ENCODE data around the gene IL15RA.

IL15RA gene

GRCh38 chr10:6002809-6003510, 25.6 kb upstream of the IL15RA start:
- Histone ChIP-seq H3K4me2 (ENCODE audit: low read length) (no peak overlapping the region), H3K9me2 (replicated peaks; ENCODE audit: control insufficient read depth, low read length) (no peaks in the 10 kb centered on the region), H4K20me1 (ENCODE audit: control insufficient read depth, insufficient read depth, low read depth, low read length) (no peaks in the 10 kb centered on the region), H3K36me3 (ENCODE audit: control insufficient read depth, low read length) (no peaks in the 10 kb centered on the region), H3K4me3 (ENCODE audit: low read length) (no peak overlapping the region), H3K27me3 (ENCODE audit: control insufficient read depth, low read length) (peaks cover 27% of the 10 kb centered on the region), H3F3A (ENCODE audit: control insufficient read depth, insufficient read depth) (no peaks in the 10 kb centered on the region), H3K27ac (ENCODE audit: low read depth, low read length) (no peak overlapping the region), H3K79me2 (ENCODE audit: control insufficient read depth, low read length) (no peaks in the 10 kb centered on the region), H3K9me3 (ENCODE audit: control insufficient read depth, insufficient read depth, low read length) (no peaks in the 10 kb centered on the region), H3K4me1 (ENCODE audit: control insufficient read depth, low read length) (no peaks in the 10 kb centered on the region)
- TF ChIP-seq EZH2phosphoT487 (IDR thresholded peaks at IDR 0.05; ENCODE audit: borderline replicate concordance, low read length): no peak
- TF ChIP-seq, protein P1, sequence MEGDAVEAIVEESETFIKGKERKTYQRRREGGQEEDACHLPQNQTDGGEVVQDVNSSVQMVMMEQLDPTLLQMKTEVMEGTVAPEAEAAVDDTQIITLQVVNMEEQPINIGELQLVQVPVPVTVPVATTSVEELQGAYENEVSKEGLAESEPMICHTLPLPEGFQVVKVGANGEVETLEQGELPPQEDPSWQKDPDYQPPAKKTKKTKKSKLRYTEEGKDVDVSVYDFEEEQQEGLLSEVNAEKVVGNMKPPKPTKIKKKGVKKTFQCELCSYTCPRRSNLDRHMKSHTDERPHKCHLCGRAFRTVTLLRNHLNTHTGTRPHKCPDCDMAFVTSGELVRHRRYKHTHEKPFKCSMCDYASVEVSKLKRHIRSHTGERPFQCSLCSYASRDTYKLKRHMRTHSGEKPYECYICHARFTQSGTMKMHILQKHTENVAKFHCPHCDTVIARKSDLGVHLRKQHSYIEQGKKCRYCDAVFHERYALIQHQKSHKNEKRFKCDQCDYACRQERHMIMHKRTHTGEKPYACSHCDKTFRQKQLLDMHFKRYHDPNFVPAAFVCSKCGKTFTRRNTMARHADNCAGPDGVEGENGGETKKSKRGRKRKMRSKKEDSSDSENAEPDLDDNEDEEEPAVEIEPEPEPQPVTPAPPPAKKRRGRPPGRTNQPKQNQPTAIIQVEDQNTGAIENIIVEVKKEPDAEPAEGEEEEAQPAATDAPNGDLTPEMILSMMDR (IDR thresholded peaks at IDR 0.05; ENCODE audit: low read depth, low read length, poor library complexity, severe bottlenecking): no peak

DNA sequence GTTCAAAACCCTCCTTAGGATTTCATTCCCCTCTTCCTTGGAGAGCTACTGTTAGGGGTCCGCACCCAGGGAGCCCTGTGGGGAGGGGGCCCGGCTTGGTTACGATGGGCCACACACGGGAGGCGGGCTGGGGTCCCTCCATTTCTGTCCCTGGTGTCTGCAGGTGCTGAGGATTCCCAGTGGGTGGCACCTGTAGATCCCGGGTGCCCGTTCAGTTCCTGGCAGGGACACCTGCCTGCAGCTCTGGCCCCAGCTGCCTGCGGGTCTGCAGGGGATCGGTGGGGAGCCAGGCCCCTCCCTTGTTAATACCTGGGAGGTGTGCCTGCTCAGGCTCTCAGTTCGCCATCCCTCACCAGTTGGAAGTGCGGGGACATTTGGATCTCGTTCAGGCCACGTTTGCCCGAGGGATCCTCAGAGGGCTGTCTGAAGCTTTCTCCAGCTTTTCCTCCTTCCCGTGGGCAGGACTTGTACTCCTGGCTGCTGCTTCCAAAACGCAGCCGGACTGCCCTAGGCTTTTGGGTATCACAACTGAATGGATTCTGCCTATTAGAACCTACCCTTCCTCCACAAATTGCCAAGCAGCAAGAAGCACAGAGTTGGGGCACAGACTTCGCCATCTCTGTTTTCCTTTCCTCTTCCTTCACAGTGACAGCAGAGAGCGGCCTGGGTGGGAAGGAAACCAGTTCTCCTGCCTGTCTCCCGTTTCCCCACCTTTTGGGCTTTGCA, 22.3 kb upstream of the IL15RA start:
- Histone ChIP-seq H3K9me2 (replicated peaks; ENCODE audit: control insufficient read depth, low read length) (no peaks in the 10 kb centered on the region), H3F3A (ENCODE audit: control insufficient read depth, insufficient read depth) (no peaks in the 10 kb centered on the region), H4K20me1 (ENCODE audit: control insufficient read depth, insufficient read depth, low read depth, low read length) (no peaks in the 10 kb centered on the region), H3K27me3 (ENCODE audit: control insufficient read depth, low read length) (peaks cover 28% of the 10 kb centered on the region), H3K4me1 (ENCODE audit: control insufficient read depth, low read length) (no peaks in the 10 kb centered on the region), H3K36me3 (ENCODE audit: control insufficient read depth, low read length) (no peaks in the 10 kb centered on the region), H3K4me2 (ENCODE audit: low read length) (no peak overlapping the region), H3K79me2 (ENCODE audit: control insufficient read depth, low read length) (no peaks in the 10 kb centered on the region), H3K4me3 (ENCODE audit: low read length) (no peak overlapping the region), H3K9me3 (ENCODE audit: control insufficient read depth, insufficient read depth, low read length) (no peaks in the 10 kb centered on the region), H3K27ac (ENCODE audit: low read depth, low read length) (no peak overlapping the region)
- TF ChIP-seq EZH2phosphoT487 (IDR thresholded peaks at IDR 0.05; ENCODE audit: borderline replicate concordance, low read length): no peak
- TF ChIP-seq, protein P1 (IDR thresholded peaks at IDR 0.05; ENCODE audit: low read depth, low read length, poor library complexity, severe bottlenecking): no peak

DNA sequence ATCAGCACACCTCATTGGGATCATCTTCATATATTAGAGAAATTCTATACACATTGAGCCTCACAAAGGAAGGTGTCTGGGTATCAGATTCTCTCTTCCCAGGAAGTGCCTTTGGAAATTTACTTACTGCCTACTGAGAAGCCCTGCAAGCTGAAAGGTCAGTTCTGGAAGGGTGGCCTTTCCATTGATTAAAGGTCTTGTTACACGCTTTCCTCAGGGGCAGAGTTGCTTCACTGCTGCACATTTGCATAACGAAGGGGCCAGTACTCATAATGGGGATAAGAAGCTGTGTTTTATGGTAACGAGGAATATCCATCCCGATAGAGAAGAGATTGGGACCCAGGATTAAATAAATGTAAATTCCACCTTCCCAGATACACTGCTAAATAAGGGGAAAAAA, 19.4 kb upstream of the IL15RA start:
- H4K20me1 ChIP-seq (ENCODE audit: control insufficient read depth, insufficient read depth, low read depth, low read length): no peaks in the 10 kb centered on the region
- no peaks in the 10 kb centered on the region for H3K36me3 ChIP-seq (ENCODE audit: control insufficient read depth, low read length)
- TF ChIP-seq EZH2phosphoT487 (IDR thresholded peaks at IDR 0.05; ENCODE audit: borderline replicate concordance, low read length): no peak
- TF ChIP-seq, protein P1 (IDR thresholded peaks at IDR 0.05; ENCODE audit: low read depth, low read length, poor library complexity, severe bottlenecking): no peak
- no peaks in the 10 kb centered on the region; the same call in 1 of the 2 replicates for H3K9me3 ChIP-seq (ENCODE audit: control insufficient read depth, insufficient read depth, low read length)
- H3F3A ChIP-seq (ENCODE audit: control insufficient read depth, insufficient read depth): no peaks in the 10 kb centered on the region
- peaks cover 19% of the 10 kb centered on the region for H3K27me3 ChIP-seq (ENCODE audit: control insufficient read depth, low read length)
- H3K27ac ChIP-seq (ENCODE audit: low read depth, low read length): no peak overlapping the region
- no peaks in the 10 kb centered on the region for H3K4me1 ChIP-seq (ENCODE audit: control insufficient read depth, low read length)
- H3K9me2 ChIP-seq (replicated peaks; ENCODE audit: control insufficient read depth, low read length): no peaks in the 10 kb centered on the region
- H3K79me2 ChIP-seq (ENCODE audit: control insufficient read depth, low read length): no peaks in the 10 kb centered on the region
- H3K4me2 ChIP-seq (ENCODE audit: low read length): no peak overlapping the region
- H3K4me3 ChIP-seq (ENCODE audit: low read length): no peak overlapping the region

Measured in DOHH2 (cell line).